ENCODE measurements around the gene ATRN. TPM values are rescaled to one million over a fixed set of nuclear protein-coding genes. Genes with fewer than 3 reads are reported as not detected.

The ATRN gene
- polyA plus RNA-seq, 1 donor from 2014 or later = 27.5 TPM

- no peak for TF ChIP-seq TAF1 (IDR thresholded peaks at IDR 0.05; ENCODE audit: low read depth)
- no peak for TF ChIP-seq MXI1 (conservative IDR thresholded peaks at IDR 0.05; ENCODE audit: poor library complexity, severe bottlenecking)
- no peak for TF ChIP-seq EP300 (conservative IDR thresholded peaks at IDR 0.05; ENCODE audit: poor library complexity, severe bottlenecking)
- TF ChIP-seq SMC3 (conservative IDR thresholded peaks at IDR 0.05; ENCODE audit: poor library complexity) = no peak
- no peak for TF ChIP-seq EZH2 (IDR thresholded peaks at IDR 0.05; ENCODE audit: borderline replicate concordance, insufficient read depth, low read length, poor library complexity, severe bottlenecking)
- TF ChIP-seq POLR2AphosphoS5 (IDR thresholded peaks at IDR 0.05) = no peak
- TF ChIP-seq REST (IDR thresholded peaks at IDR 0.05; ENCODE audit: borderline replicate concordance) = no peak
- TF ChIP-seq CTCF (IDR thresholded peaks at IDR 0.05; ENCODE audit: poor library complexity, severe bottlenecking) = no peak
- TF ChIP-seq RAD21 (conservative IDR thresholded peaks at IDR 0.05) = no peak
- Histone ChIP-seq H2AFZ (ENCODE audit: low read depth, low read length) (no peak overlapping the region), H3F3A (ENCODE audit: insufficient read depth, low read length, poor library complexity, severe bottlenecking) (no peaks in the 10 kb centered on the region), H3K27ac (ENCODE audit: low read length) (no peak overlapping the region), H4K20me1 (ENCODE audit: insufficient read depth) (no peaks in the 10 kb centered on the region), H3K9me3 (ENCODE audit: low read length) (no peaks in the 10 kb centered on the region), H3K79me2 (replicated peaks; ENCODE audit: insufficient read depth, low read length) (no peaks in the 10 kb centered on the region), H3K4me2 (ENCODE audit: low read length) (no peak overlapping the region), H3K36me3 (ENCODE audit: insufficient read depth, low read length) (no peaks in the 10 kb centered on the region), H3K4me3 (ENCODE audit: low read length) (no peak overlapping the region), H3K9me2 (ENCODE audit: insufficient read depth, low read length) (no peaks in the 10 kb centered on the region), H3K27me3 (ENCODE audit: insufficient read depth, low read depth, low read length) (no peaks in the 10 kb centered on the region), H3K9ac (ENCODE audit: low read length) (no peak overlapping the region)
Measured at GRCh38 chr20:3543901-3544507, 73.2 kb downstream of the ATRN start.

GRCh38 chr20:3545401-3545925, 74.6 kb downstream of the ATRN start:
- Histone ChIP-seq H3K4me2 (ENCODE audit: low read length) (no peak overlapping the region), H3K9me2 (ENCODE audit: insufficient read depth, low read length) (no peaks in the 10 kb centered on the region), H3F3A (ENCODE audit: insufficient read depth, low read length, poor library complexity, severe bottlenecking) (no peaks in the 10 kb centered on the region), H2AFZ (ENCODE audit: low read depth, low read length) (no peak overlapping the region), H3K36me3 (ENCODE audit: insufficient read depth, low read length) (no peaks in the 10 kb centered on the region), H4K20me1 (ENCODE audit: insufficient read depth) (no peaks in the 10 kb centered on the region), H3K79me2 (replicated peaks; ENCODE audit: insufficient read depth, low read length) (no peaks in the 10 kb centered on the region), H3K9me3 (ENCODE audit: low read length) (no peaks in the 10 kb centered on the region), H3K9ac (ENCODE audit: low read length) (no peak overlapping the region), H3K4me3 (ENCODE audit: low read length) (no peak overlapping the region), H3K27ac (ENCODE audit: low read length) (no peak overlapping the region), H3K27me3 (ENCODE audit: insufficient read depth, low read depth, low read length) (no peaks in the 10 kb centered on the region)
- TF ChIP-seq EZH2 (IDR thresholded peaks at IDR 0.05; ENCODE audit: borderline replicate concordance, insufficient read depth, low read length, poor library complexity, severe bottlenecking) = no peak
- no peak for TF ChIP-seq TAF1 (IDR thresholded peaks at IDR 0.05; ENCODE audit: low read depth)
- TF ChIP-seq EP300 (conservative IDR thresholded peaks at IDR 0.05; ENCODE audit: poor library complexity, severe bottlenecking) = no peak
- no peak for TF ChIP-seq POLR2AphosphoS5 (IDR thresholded peaks at IDR 0.05)
- TF ChIP-seq MXI1 (conservative IDR thresholded peaks at IDR 0.05; ENCODE audit: poor library complexity, severe bottlenecking) = no peak
- no peak for TF ChIP-seq CTCF (IDR thresholded peaks at IDR 0.05; ENCODE audit: poor library complexity, severe bottlenecking)
- no peak for TF ChIP-seq RAD21 (conservative IDR thresholded peaks at IDR 0.05)
- TF ChIP-seq SMC3 (conservative IDR thresholded peaks at IDR 0.05; ENCODE audit: poor library complexity) = no peak
- TF ChIP-seq REST (IDR thresholded peaks at IDR 0.05; ENCODE audit: borderline replicate concordance) = no peak
